Natural killer cell (primary cell): Measurements from ENCODE around the gene TOLLIP. TPM values are rescaled to one million over a fixed set of nuclear protein-coding genes. Genes with fewer than 3 reads are reported as not detected.

Experiments
- ATAC-seq, 3 donors: fragments of 150-1000 bp in 2 of 3; fragments of 200-7000 bp in 1 of 3; cut with Tn5 transposase; 1 replicate in 1 of 3; 2 replicates in 2 of 3; pipeline ENCODE4 v1.10.0; 2021; ENCODE audit warnings: mild to moderate bottlenecking in 2 of 3, moderate library complexity in 2 of 3
- DNase-seq, 2 donors: peaks; one replicate each; pipeline versions ENCODE4 v3.0.0 to v3.0.0-alpha.2; 2013 to 2021; ENCODE audit warnings: mixed read lengths in 1 of 2
- H3K27ac ChIP-seq: one replicate; pipeline ENCODE4 v1.5.1; 2013; ENCODE audit warnings: mild to moderate bottlenecking, low read length
- H3K27me3 ChIP-seq: one replicate; pipeline ENCODE4 v1.6.1; 2013; ENCODE audit warnings: low read length; ENCODE audit not compliant: control insufficient read depth, insufficient read depth
- H3K36me3 ChIP-seq: one replicate; pipeline ENCODE4 v1.6.1; 2013; ENCODE audit warnings: low read length; ENCODE audit not compliant: control insufficient read depth, insufficient read depth
- H3K4me1 ChIP-seq: one replicate; pipeline ENCODE4 v1.6.1; 2013; ENCODE audit warnings: low read length; ENCODE audit not compliant: control insufficient read depth, insufficient read depth
- H3K4me3 ChIP-seq: one replicate; pipeline ENCODE4 v1.5.1; 2013; ENCODE audit warnings: low read length
- H3K9me3 ChIP-seq: one replicate; pipeline ENCODE4 v1.6.1; 2013; ENCODE audit warnings: low read length; ENCODE audit not compliant: control insufficient read depth, insufficient read depth
- H3K27ac Mint-ChIP-seq, 2 donors: one replicate each; pipeline ENCODE4 v1.8.0; 2022; ENCODE audit warnings: mild to moderate bottlenecking in 2 of 2, mixed read lengths in 2 of 2, moderate library complexity in 1 of 2
- H3K27me3 Mint-ChIP-seq, 2 donors: one replicate each; pipeline ENCODE4 v1.8.0; 2022; ENCODE audit warnings: low read depth in 2 of 2, mixed read lengths in 2 of 2
- H3K36me3 Mint-ChIP-seq: one replicate; pipeline ENCODE4 v1.8.0; 2022; ENCODE audit warnings: mixed read lengths
- H3K4me1 Mint-ChIP-seq, 2 donors: one replicate each; pipeline ENCODE4 v1.8.0; 2022; ENCODE audit warnings: mixed read lengths in 2 of 2
- H3K4me3 Mint-ChIP-seq: one replicate; pipeline ENCODE4 v1.8.0; 2022; ENCODE audit warnings: mild to moderate bottlenecking, moderate library complexity, mixed read lengths
- H3K9me3 Mint-ChIP-seq, 2 donors: one replicate each; pipeline ENCODE4 v1.8.0; 2022; ENCODE audit warnings: mixed read lengths in 2 of 2
- WGBS: methylation state at CpG from one replicate; pipeline ENCODE4 v1.1.7; 2013; ENCODE audit warnings: missing lambda C conversion rate; ENCODE audit not compliant: insufficient coverage; 5-methylcytosine and 5-hydroxymethylcytosine counted together
- intact Hi-C: fragments of 100-400 bp; cut with micrococcal nuclease; formaldehyde crosslinking; loops from one replicate; pipeline ENCODE4 v1.14.2; 2022
- total RNA-seq, 4 donors: library from RNA; stranded (reverse); fragments of 120-200 nt in 1 of 4; gene quantifications; one replicate each; pipeline versions ENCODE4 v1.2.3 to v1.2.4, GENCODE V29; 2013 to 2022
- TF ChIP-seq, protein P1 (sequence below): fragments of 200-600 bp; IDR thresholded peaks from one replicate; pipeline ENCODE4 v1.8.0; 2022; ENCODE audit warnings: antibody characterized with exemption

The TOLLIP gene
- total RNA-seq, 3 donors from 2014 or later (not counting 1 experiment from before 2014, with no cell fraction given) = 49.3 to 61.8 (median 54.8) TPM

DNA sequence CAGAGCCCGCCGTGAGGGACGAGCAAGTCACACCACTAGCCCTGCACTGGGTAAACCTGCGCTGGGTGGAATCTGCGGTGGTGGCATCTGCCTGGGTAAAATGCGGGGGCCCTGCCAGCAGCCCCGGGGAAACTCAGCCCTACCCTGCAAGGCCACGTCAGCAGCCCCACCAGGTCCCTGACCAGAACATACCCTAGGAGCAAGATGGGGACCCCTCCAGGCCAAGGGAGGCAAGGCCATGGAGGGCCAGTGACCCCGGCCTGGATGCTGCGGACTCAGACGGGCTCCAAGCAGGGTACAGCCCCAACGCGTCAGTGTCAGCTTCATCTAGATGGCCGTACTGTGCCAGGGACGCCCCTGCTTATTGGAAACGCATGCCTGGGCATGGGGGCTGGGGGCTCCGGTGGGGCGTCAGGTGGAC, 26.3 kb downstream of the TOLLIP start:
- Mint-ChIP-seq H3K36me3 (no peaks in the 10 kb centered on the region), H3K27me3 (no peaks in the 10 kb centered on the region), H3K27ac (no peak overlapping the region), H3K4me1 (no peaks in the 10 kb centered on the region), H3K4me3 (no peak overlapping the region), H3K9me3 (no peaks in the 10 kb centered on the region)
- H3K4me1 ChIP-seq = no peaks in the 10 kb centered on the region
- 95% methylated on average over 18 of the region's 18 CpGs for WGBS
- H3K9me3 ChIP-seq = no peaks in the 10 kb centered on the region
- H3K27me3 ChIP-seq = no peaks in the 10 kb centered on the region
- peaks cover 51% of the 10 kb centered on the region for H3K36me3 ChIP-seq
- intact Hi-C loops = no loop called here
- TF ChIP-seq, protein P1, sequence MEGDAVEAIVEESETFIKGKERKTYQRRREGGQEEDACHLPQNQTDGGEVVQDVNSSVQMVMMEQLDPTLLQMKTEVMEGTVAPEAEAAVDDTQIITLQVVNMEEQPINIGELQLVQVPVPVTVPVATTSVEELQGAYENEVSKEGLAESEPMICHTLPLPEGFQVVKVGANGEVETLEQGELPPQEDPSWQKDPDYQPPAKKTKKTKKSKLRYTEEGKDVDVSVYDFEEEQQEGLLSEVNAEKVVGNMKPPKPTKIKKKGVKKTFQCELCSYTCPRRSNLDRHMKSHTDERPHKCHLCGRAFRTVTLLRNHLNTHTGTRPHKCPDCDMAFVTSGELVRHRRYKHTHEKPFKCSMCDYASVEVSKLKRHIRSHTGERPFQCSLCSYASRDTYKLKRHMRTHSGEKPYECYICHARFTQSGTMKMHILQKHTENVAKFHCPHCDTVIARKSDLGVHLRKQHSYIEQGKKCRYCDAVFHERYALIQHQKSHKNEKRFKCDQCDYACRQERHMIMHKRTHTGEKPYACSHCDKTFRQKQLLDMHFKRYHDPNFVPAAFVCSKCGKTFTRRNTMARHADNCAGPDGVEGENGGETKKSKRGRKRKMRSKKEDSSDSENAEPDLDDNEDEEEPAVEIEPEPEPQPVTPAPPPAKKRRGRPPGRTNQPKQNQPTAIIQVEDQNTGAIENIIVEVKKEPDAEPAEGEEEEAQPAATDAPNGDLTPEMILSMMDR = no peak
- no peak overlapping the region for H3K27ac ChIP-seq
- ATAC-seq (no peak), DNase-seq (no peak)
- H3K4me3 ChIP-seq = no peak overlapping the region

DNA sequence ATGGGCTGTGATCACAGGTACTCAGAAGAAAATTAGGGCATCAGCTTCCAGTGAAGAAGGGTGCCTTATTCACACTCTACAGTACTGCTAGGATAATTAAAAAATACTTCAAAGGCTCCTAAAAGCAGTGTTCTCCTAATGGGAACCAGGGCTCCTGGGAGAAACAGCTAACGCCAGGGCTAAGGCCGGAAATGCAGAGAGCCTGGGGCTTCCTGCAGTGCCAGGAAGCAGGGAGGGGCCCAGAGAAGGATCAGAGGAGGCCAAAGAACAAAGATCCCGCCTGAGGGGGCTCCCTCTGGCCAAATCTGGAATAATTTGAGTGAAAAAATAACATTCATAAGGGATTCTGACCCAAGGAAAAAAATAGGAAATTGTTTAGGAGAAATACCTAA, 27.5 kb downstream of the TOLLIP start:
- H3K36me3 Mint-ChIP-seq = no peaks in the 10 kb centered on the region
- WGBS = 81% methylated on average over 3 of the region's 3 CpGs
- no peak for ATAC-seq

DNA sequence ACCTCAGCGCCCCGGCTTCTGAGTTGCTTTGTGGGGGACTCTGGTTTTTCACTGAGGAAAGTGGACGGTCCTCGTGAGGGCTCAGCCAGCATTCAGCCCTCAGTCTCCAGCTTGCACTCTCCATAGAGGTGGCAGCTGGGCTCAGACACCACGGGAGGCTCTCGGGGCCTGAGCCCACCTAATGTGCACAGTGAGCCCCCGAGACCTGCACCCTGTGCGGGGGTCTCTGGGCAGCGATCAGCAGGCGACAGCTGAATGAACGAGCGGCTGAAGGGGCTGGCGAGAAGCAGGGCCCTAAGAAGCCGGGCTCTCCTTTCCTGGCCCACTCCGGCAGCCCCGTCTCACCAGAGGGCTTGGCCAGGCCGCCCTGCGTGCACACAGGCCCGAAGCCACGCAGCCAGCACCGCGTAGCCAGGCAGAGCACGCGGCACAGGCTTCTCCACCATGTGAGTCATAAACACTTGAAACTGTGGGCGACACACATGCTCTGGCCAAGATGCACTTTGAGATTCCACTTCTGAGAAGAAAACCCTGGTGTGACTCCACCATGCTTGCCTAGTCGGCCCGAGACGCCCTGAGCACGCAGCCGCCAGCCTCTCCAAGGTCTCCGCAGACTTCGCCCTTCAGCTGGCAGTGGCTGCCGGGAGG, 28.0 kb downstream of the TOLLIP start:
- H3K9me3 ChIP-seq = no peaks in the 10 kb centered on the region
- Mint-ChIP-seq H3K9me3 (no peaks in the 10 kb centered on the region), H3K27me3 (no peaks in the 10 kb centered on the region), H3K36me3 (no peaks in the 10 kb centered on the region), H3K27ac (no peak overlapping the region), H3K4me1 (peaks cover under 1 to 5% of the 10 kb centered on the region in 2 donors), H3K4me3 (no peak overlapping the region)
- WGBS = 95% methylated on average over 33 of the region's 33 CpGs
- intact Hi-C loops = no loop called here
- no peak overlapping the region for H3K27ac ChIP-seq
- H3K4me3 ChIP-seq = no peak overlapping the region
- peaks cover 49% of the 10 kb centered on the region for H3K36me3 ChIP-seq
- H3K27me3 ChIP-seq = no peaks in the 10 kb centered on the region
- H3K4me1 ChIP-seq = peaks cover 4% of the 10 kb centered on the region
- DNase-seq = no peak
- ATAC-seq = no peak
- TF ChIP-seq, protein P1 = no peak

More for the DNA sequence above, 27.5 kb downstream of the TOLLIP start:
- intact Hi-C loops = no loop called here
- Mint-ChIP-seq H3K4me1 (peaks cover 0 to 5% of the 10 kb centered on the region in 2 donors), H3K4me3 (no peak overlapping the region), H3K27ac (no peak overlapping the region), H3K9me3 (no peaks in the 10 kb centered on the region), H3K27me3 (no peaks in the 10 kb centered on the region)
- TF ChIP-seq, protein P1 = no peak
- no peak overlapping the region for H3K4me3 ChIP-seq
- H3K36me3 ChIP-seq = peaks cover 49% of the 10 kb centered on the region
- no peaks in the 10 kb centered on the region for H3K9me3 ChIP-seq
- H3K4me1 ChIP-seq = no peaks in the 10 kb centered on the region
- no peak for DNase-seq
- H3K27ac ChIP-seq = no peak overlapping the region
- no peaks in the 10 kb centered on the region for H3K27me3 ChIP-seq
